Bladder microvascular endothelial cell (primary cell): Measurements from ENCODE around the gene NEURL3. TPM values are rescaled to one million over a fixed set of nuclear protein-coding genes. Genes with fewer than 3 reads are reported as not detected.

Experiments used
- total RNA-seq: library from RNA; depleted of rRNA; stranded (reverse); fragments of >200 nt; gene quantifications from 2 replicates; pipeline ENCODE4 v1.2.3, GENCODE V29; 2014

The NEURL3 gene, protein sequence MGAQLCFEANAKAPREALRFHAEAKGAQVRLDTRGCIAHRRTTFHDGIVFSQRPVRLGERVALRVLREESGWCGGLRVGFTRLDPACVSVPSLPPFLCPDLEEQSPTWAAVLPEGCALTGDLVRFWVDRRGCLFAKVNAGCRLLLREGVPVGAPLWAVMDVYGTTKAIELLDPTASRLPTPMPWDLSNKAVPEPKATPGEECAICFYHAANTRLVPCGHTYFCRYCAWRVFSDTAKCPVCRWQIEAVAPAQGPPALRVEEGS
- 0.32 and 2.0 TPM in 2 replicates for total RNA-seq

DNA sequence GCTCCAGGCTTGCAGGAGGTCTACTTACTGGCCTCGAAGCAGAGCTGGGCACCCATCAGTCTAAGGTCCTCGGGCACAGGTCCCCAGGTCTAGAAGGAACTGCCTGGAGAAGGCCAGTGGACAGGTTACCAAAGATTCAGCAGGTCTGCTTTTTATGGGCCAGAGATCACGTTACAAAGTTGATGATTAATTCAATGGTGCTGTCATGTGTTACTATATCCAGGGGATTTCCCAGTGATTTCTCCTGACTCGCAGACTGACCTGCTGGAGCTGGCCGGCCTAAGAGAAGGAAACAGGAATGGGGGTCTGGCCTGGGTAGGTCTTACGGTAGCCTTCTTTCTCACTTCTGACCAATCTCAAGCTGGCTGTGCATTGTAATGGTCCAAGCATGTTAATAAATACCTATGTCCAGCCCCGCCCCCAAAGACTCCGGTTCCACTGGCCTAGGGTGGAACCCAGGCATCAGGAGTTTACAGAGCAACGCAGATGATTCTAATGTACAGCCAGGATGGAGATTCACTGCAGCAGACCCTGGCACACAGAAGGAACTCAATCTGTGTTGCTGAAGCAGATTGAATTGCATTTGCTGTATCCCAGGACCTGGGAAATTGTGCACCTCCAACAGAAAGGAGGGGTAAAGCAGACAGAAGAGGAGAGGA, at the start of gene NEURL3:
Gene NEURL3, minus strand, starts transcription at position 127 of the 659 bp plus-strand sequence. Its CDS starts 71 bp downstream, at position 56.

DNA sequence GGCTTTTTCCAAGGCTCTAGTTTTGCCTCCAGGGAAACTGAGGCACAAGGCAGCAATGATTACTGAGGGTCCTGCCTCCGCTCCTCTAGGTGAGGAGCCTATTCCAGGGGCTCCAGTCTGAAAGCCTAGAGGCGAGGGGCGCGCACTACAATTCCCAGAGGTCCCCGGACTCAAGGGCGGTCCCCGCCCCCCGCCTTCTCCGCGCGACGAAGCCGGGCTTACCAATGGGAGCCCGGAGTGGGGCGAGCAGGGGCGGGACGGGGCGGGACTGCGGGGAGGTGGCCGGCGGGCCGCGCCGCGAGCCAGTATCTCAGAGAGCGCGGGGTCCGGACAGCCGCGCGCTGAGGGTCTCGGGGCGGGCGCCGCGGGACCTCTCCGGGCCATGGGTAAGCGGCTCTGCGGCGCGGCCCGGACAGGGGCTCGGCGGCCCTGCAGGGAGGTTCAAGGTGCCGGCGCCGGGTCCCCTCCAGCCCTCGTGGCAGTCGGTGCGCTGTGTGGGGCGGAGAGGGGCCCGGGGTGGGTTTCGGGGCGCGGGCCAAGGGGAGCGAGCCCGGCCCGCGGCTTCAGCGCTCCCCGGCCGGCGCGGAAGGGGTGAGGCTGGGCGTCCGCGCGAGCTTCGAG, 31.4 kb upstream of the NEURL3 start, which contains the start of gene ARID5A:
Gene ARID5A, plus strand, starts transcription at position 308 of the 621 bp plus-strand sequence. Its CDS starts 75 bp downstream, at position 383.

Other genes starting within 250 kb of the NEURL3 start
- 13.0 and 24.8 TPM in 2 replicates for gene TMEM127, start 239.4 kb downstream of the NEURL3 start, total RNA-seq
- 54.2 and 92.6 TPM in 2 replicates for gene CIAO1, start 239.1 kb downstream of the NEURL3 start, total RNA-seq
- 49.4 and 106 TPM in 2 replicates for gene SNRNP200, start 199.8 kb downstream of the NEURL3 start, total RNA-seq
- gene ITPRIPL1, start 180.0 kb downstream of the NEURL3 start, total RNA-seq = 4.7 and 11.0 TPM in 2 replicates
- gene NCAPH, start 169.6 kb downstream of the NEURL3 start, total RNA-seq = 13.3 and 23.6 TPM in 2 replicates
- 7.1 and 9.8 TPM in 2 replicates for gene ARID5A, start 31.4 kb upstream of the NEURL3 start, total RNA-seq
- gene KANSL3, start 133.0 kb upstream of the NEURL3 start, total RNA-seq = 14.7 and 29.1 TPM in 2 replicates
- gene FER1L5, start 137.4 kb upstream of the NEURL3 start, total RNA-seq = not detected in 2 replicates
- gene LMAN2L, start 234.7 kb upstream of the NEURL3 start, total RNA-seq = 12.3 and 32.2 TPM in 2 replicates